SIG-M5 treated with dmso at 0.1 percent for 504 hours (cell line): ENCODE data around the gene MYH6.

ENCODE experiments used
- DNase-seq: peaks from one replicate; lab custom pipeline; 2025; ENCODE audit not compliant: unreplicated experiment; lab: John Stamatoyannopoulos, UW

The MYH6 gene

GRCh38 chr14:23339506-23340268, 68.4 kb downstream of the MYH6 start:
- no peak for DNase-seq

- DNase-seq, result no peak
Measured at GRCh38 chr14:23335623-23336022, 72.5 kb downstream of the MYH6 start.
